Fibroblast of lung (primary cell): Measurements from ENCODE around the gene CAMK2G.

Experiments
- CTCF ChIP-seq, 2 donors: IDR thresholded peaks in 1 of 2; conservative IDR thresholded peaks in 1 of 2; 1 replicate in 1 of 2; 2 replicates in 1 of 2; pipeline ENCODE4 v1.5.1; 2011 to 2012; ENCODE audit warnings: low read length in 2 of 2, control low read depth in 1 of 2, inconsistent platforms in 1 of 2, low read depth in 1 of 2, mild to moderate bottlenecking in 1 of 2
- EZH2 ChIP-seq: IDR thresholded peaks from 2 replicates; pipeline ENCODE4 v1.5.1; 2012; ENCODE audit warnings: low read length, control low read depth, mild to moderate bottlenecking; ENCODE audit errors: missing control alignments

GRCh38 chr10:73763343-73763742 is 111.0 kb downstream of the CAMK2G start:
- TF ChIP-seq CTCF (conservative IDR thresholded peaks at IDR 0.05 in 1 of 2, IDR thresholded peaks at IDR 0.05 in 1 of 2; ENCODE audit: low read depth in 1 of 2, low read length in 2 of 2) = no peak
- TF ChIP-seq EZH2 = no peak
